AG04449 (cell line): Measurements from ENCODE around the gene MPP4.

Experiments used
- CTCF ChIA-PET: fragments of 350-600 bp; formaldehyde crosslinking; extraction: SDS; loops from one replicate; lab custom pipeline; 2021; ENCODE audit warnings: antibody characterized with exemption; lab: Yijun Ruan, JAX
- POLR2A ChIA-PET: fragments of 400-600, 350-600 bp; formaldehyde crosslinking; extraction: SDS; loops from one replicate; lab custom pipeline; 2020; ENCODE audit warnings: antibody characterized with exemption, inconsistent platforms; lab: Yijun Ruan, JAX
- DNase-seq: peaks from one replicate; pipeline ENCODE4 v3.0.0-alpha.2; 2010; ENCODE audit warnings: low read depth, low spot score
- H3K4me3 ChIP-seq: 2 replicates; pipeline ENCODE4 v1.5.1; 2011; ENCODE audit warnings: low read depth, mild to moderate bottlenecking, control low read depth, low read length
- TF ChIP-seq, protein P1 (sequence below): IDR thresholded peaks from one replicate; pipeline ENCODE4 v1.5.1; 2011; ENCODE audit warnings: mild to moderate bottlenecking, moderate library complexity, low read length, control low read depth, inconsistent platforms; ENCODE audit not compliant: insufficient read depth; ENCODE audit errors: missing control alignments

MPP4 gene

DNA sequence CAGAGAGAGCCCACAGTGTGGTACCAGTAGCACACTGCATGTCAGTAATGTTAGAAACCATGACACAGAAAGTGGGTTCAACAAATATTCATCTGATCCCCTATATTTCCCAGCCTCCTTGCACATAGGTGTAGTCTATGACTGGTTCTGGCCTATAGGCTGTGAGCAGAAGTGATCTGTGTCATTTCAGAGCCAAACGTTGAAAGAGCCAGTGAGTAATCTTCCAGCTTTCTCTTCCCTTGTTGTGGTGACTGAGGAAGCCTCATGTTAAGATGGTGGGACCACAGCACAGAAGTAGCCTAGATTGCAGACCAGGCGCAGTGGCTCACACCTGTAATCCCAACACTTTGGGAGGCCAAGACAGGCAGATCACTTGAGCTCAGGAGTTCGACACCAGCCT is 59.2 kb downstream of the MPP4 start:
- H3K4me3 ChIP-seq, result no peak overlapping the region
- POLR2A ChIA-PET, result interaction anchor here (0.6 kb wide), 1 partner anchor 16 kb away, joined by 3 read pairs; no protein-coding TSS in a partner anchor
- DNase-seq, result no peak
- CTCF ChIA-PET, result no interaction called here
- TF ChIP-seq, protein P1, sequence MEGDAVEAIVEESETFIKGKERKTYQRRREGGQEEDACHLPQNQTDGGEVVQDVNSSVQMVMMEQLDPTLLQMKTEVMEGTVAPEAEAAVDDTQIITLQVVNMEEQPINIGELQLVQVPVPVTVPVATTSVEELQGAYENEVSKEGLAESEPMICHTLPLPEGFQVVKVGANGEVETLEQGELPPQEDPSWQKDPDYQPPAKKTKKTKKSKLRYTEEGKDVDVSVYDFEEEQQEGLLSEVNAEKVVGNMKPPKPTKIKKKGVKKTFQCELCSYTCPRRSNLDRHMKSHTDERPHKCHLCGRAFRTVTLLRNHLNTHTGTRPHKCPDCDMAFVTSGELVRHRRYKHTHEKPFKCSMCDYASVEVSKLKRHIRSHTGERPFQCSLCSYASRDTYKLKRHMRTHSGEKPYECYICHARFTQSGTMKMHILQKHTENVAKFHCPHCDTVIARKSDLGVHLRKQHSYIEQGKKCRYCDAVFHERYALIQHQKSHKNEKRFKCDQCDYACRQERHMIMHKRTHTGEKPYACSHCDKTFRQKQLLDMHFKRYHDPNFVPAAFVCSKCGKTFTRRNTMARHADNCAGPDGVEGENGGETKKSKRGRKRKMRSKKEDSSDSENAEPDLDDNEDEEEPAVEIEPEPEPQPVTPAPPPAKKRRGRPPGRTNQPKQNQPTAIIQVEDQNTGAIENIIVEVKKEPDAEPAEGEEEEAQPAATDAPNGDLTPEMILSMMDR, result no peak

DNA sequence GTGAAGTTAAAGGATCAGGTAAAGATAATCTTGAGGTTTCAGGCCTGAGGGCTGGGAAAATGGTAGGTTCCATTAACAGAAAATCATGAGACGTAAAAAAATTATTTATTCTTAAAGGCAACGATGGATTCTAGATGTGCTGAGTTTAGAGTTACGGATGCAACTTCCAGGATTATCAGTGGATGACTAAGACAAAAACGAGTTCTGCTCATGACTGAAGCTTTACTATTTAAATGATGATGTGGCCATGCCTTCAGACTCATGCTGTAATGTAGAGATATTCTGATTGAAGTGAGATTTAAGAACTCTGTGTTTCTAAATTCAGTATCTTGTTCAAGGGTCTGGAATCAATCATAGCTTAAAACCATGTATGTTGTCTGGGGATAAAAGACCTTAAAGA is 60.1 kb downstream of the MPP4 start:
- ChIA-PET CTCF (no interaction called here), POLR2A (no interaction called here)
- no peak for DNase-seq
- H3K4me3 ChIP-seq, result no peak overlapping the region
- TF ChIP-seq, protein P1, result no peak

DNA sequence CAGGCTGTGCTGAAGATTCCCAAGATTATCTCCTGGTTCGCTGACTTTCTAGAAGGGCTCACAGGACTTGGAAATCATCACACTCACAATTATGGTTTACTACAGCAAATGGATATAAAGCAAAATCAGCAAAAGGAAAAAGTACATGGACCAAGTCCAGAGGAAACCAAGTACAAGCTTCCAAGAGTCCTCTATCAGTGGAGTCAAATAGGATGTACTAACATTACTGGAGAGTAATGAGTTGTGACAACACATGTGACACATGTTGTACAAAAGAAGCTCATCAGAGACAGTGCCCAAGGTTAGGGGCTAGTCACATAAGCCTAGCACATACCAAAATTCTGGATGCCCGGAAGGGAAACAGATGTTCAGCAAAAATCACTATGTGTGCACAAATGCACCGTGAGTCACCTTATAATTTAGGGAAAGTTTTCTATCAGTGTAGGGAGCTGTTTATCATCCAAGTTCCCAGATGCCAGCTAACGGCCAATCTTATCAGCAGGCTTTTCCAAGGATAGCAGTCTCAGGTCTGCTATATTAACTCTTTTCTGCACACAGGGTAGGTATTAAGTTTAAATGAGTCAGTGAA is 64.7 kb downstream of the MPP4 start:
- CTCF ChIA-PET, result interaction anchor here (1.1 kb wide), 1 partner anchor 13 kb away, joined by 5 read pairs; no protein-coding TSS in a partner anchor
- H3K4me3 ChIP-seq, result no peak overlapping the region
- TF ChIP-seq, protein P1, result no peak
- no peak for DNase-seq
- POLR2A ChIA-PET, result no interaction called here

DNA sequence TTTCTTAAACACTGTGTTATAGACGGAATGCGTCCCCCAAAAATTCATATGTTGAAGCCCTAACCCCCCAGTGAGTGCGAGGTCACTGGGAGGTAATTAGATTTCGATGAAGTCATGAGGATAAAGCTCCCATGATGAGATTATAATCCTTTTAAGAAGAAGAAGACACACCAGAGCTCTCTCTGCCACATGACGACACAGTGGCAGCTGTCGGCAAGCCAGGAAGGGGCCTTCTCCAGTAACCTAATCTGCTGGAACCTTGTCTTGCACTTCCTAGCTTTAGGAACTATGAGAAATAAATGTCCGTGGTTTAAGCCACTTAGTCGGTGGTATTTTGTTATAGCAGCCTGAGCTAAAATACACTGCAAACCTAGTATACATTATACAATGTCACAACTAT is 67.4 kb downstream of the MPP4 start:
- ChIA-PET CTCF (interaction anchor here (1.0 kb wide), 1 partner anchor 77 kb away, joined by 3 read pairs; no protein-coding TSS in a partner anchor), POLR2A (no interaction called here)
- no peak for DNase-seq
- TF ChIP-seq, protein P1, result no peak
- H3K4me3 ChIP-seq, result no peak overlapping the region

DNA sequence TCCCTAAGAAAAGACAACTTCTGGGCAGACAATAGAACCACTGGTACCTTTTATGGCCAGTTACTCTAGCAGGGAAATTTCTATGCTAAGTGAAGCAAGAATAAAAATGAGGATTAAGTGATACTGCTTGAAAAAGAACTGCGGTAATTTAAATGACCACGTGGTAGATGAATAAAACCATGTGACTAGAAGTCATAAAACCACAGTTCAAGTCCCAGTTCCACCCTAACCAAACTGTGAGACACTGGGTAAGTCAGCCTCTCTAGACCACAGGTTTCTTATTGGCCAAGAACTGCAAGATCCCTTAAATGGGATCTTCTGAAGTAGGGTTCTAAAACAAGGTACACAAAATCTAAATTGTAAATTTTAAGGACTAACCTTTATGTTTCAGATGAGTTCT is 67.9 kb downstream of the MPP4 start:
- H3K4me3 ChIP-seq, result no peak overlapping the region
- TF ChIP-seq, protein P1, result no peak
- CTCF ChIA-PET, result interaction anchor here (1.0 kb wide), 1 partner anchor 77 kb away, joined by 3 read pairs; no protein-coding TSS in a partner anchor
- POLR2A ChIA-PET, result no interaction called here
- DNase-seq, result no peak

DNA sequence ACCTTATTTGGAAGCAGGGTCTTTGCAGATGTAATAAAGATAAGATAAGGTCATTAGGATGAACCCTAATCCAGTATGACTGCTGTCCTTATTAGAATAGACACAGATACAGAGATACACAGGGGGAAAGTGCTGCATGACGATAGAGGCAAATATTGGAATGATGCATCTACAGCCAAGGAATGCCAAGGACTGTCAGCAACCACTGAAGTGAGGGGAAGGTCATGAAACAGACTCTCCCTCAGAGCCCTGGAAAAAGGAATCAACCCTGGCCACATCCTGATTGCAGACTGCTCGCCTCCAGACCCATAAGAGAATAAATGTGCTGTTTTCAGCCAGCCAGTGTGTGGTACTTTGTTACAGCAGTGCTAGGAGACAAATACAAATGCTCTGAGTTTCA is 69.9 kb downstream of the MPP4 start:
- no peak overlapping the region for H3K4me3 ChIP-seq
- TF ChIP-seq, protein P1, result no peak
- ChIA-PET CTCF (no interaction called here), POLR2A (no interaction called here)
- DNase-seq, result no peak
